GM19043 (cell line): ENCODE data around the gene KAZN.

Experiments
- ATAC-seq: cut with Tn5 transposase; IDR thresholded peaks from one replicate; pipeline ENCODE4 v1.9.1; 2021; ENCODE audit warnings: low read depth; ENCODE audit not compliant: unreplicated experiment

The KAZN gene

DNA sequence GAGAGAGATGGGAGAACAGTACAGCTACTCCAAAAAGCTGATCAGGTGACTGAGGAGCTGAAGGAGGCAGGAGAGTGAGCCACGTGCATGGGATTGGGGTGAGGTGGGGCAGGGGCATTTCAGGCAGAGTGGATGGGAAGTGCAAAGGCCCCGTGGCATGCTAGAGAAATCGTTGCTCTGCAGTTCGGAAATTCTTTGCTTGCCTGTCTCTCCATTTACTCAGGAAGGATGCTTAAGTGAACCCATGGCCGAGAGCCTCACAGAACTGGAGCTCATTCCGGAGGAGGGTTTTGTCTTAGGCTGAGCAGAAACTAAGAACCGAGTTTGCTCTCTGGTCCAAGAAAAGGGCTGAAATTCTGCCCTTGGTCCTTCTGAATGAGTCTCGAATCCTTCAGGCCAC, 415.3 kb downstream of the KAZN start:
- no peak for ATAC-seq

DNA sequence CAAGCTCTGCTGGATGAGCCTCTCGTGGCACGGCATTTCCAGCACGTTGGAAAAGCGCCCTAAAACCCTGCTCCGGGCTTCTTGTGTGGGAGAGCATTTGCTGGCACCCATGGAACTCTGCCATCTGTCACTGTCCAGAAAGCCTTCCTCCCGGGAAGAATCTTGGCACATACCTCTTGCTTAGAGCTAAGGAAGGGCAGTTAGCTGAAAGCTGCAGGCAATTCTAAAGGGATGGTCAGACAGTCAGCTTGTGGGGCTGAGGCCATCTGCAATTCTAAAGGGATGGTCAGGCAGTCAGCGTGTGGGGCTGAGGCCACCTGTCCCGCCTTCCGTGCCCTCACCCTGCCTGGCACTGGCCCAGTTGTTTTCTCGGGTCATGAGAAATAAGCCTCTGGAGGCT, 416.0 kb downstream of the KAZN start:
- no peak for ATAC-seq

DNA sequence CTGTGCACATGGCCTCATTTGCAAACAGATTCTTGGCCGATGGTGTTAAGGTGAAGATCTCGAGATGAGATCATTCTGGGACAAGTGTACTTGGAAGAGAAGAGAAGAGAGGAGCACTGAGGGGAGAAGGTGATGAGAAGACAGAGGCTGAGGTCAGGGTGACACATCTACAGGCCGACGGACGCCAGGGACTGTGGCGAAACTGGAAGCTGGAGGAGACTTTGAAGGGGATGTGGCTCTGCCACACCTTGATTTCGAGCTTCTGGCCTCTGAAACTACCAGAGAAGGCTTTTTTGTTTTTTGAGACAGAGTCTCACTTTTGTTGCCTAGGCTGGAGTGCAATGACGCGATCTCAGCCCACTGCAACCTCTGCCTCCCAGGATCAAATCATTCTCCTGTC, 417.5 kb downstream of the KAZN start:
- ATAC-seq = no peak

DNA sequence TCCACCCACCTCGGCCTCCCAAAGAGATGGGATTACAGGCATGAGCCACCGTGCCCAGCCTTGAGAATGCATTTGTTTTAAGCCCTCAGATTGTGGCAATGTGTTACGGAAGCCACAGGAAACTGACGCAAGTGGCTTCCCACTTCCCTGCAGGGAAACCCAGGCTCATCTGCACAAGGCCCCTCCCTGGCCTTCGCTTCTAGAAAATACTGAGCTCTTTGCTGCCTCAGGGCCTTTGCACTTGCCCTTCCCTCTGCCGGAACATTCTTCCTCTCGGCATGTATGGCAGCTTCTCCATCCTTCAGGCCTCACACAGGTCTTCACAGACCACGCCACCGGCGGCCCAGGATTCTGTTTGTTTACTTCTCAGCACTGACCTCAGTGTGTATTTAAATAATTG, 418.0 kb downstream of the KAZN start:
- ATAC-seq = no peak

- ATAC-seq = no peak
Measured at GRCh38 chr1:15017120-15017519, 418.6 kb downstream of the KAZN start.

- no peak for ATAC-seq
Measured at GRCh38 chr1:15018767-15019166, 420.3 kb downstream of the KAZN start.

DNA sequence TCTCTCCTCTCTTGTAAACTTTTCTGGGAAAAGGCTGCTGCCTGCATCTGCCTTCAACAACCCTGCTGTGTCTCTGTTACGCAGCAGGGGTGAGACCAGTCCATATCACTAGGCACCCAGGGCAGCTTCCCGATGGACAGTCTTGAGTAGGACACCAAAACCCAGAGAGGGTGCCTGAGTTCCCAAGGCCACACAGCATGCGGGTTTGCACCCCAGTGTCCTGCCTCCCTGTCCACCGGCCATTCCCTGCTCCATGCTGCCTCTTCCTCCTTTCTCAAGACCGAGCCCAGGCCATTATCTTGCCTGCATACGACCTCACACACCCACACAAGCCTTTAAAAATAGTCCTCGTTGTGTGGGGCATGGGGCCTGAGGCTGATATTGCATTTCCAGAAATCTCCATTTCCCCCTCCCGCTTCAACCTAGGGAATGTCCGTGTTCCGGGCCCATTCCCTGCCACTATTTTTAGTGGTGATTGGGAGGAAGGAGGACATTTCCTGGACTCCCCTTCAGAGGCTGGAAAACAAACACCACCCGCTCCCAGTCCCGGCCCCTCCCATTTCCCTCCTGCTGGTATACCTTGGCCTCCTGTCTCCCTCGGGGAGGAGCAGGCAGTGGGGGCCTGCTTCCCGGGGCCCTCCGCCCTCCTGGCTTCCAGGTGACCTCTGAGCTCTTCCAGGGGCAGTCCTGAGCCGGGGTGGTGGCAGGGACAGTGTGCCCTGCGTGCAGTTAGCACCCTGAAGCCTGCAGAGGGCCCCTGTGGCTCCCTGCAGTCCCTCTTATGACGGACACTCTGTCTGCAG, 422.7 kb downstream of the KAZN start:
- ATAC-seq = no peak

DNA sequence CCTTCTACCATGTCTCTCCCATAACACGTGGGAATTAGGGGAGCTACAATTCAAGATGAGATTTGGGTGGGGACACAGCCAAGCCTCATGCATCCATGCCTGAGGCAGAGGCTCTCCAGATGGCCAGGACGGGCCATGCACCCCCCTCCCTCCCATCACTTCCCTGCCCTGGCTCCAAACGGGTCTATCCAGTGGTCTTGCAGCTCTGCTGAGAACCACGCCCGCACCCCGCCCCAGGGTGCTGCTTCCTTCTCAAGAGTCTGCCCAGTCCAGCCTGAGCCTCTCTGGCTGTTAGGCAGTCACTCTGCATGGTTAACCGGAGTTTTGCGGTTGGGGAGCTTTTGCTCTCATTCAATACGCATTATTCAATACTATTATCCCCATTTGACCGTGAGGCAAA, 423.6 kb downstream of the KAZN start:
- ATAC-seq = no peak

- no peak for ATAC-seq
Measured at GRCh38 chr1:15023205-15023604, 424.7 kb downstream of the KAZN start.

- ATAC-seq = no peak
Measured at GRCh38 chr1:15023976-15024375, 425.5 kb downstream of the KAZN start.

DNA sequence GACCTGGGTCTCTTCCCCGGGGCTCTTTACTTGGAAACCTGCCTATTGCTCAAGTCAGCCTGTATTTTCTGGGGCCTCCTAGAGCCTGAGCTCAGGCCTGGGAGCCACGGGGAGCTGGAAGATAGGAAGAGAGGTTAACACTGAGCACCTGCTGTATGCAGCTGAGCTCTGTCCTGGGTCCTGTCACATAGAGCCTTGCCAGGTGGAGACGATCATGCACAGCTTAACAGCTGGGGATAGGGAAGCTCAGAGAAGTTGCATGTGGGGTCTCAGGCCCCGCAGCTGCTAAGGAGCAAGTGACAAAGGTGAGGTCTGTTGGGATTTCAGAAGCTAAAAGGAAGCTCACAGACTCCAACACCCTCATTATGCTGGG, 427.6 kb downstream of the KAZN start:
- ATAC-seq = no peak

DNA sequence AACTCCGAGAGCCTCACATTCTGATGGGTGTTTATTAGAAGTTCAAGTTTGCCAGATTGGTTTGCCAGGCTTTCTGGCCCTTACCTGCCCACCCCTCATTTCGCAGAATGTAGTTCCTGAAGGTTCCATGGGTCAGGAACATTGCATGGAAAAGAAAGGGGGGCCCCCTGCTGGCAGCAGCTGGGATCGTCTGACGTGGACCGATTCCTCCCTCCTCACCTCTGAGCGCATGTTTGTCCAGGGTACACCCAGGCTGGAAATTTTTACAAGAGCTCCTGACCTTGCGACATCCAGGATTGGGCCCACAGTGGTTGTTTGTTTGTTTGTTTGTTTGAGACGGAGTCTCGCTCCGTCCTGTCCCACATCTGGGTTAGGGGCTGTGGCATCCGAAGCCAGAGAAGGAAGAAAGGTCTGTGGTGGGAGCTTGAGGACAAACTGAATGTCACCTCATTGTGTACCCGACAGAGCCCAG, 429.1 kb downstream of the KAZN start:
- no peak for ATAC-seq

- ATAC-seq = no peak
Measured at GRCh38 chr1:15028102-15028501, 429.6 kb downstream of the KAZN start.

DNA sequence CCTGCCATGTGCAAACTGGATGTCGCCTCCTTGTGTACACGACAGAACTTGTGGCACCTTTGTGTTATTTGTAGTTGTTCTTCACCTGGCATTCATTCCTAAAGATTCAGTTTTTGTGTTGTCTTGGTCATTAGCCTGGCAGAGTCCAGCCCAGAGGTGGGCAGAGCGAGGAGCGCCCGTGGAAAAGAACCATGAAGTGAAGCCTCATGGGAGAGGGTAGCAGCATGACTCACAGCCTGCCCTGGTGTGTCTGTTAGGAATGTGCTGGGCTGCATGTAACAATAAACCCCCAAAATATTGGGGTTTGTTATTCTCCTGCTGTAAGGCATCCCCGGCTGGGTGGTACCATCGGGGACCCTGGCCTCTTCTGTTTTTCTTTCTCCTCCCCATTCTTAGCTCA, 430.1 kb downstream of the KAZN start:
- ATAC-seq = no peak

GRCh38 chr1:15029036-15029435, 430.6 kb downstream of the KAZN start:
- ATAC-seq = no peak

DNA sequence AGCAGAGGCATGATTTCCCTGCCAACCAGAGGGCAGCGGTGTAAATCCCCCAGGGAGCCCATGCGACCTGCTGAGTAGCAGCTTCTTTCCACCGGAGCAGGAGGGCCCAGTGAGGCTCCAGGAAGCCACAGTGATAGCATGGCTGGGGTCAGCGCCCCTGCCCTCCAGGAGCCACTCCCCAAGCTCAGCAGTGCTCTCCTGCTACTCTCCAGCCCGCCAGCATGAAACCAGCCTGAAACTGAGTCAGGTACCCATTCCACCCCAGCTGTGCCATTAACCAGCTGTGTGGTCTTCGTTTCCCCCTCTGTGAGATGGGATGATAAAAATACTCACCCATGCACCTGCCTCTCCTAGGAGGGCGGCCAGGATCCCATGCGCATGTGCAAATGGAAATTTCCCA, 431.3 kb downstream of the KAZN start:
- ATAC-seq = no peak

- ATAC-seq = no peak
Measured at GRCh38 chr1:15031251-15031933, 432.9 kb downstream of the KAZN start.

DNA sequence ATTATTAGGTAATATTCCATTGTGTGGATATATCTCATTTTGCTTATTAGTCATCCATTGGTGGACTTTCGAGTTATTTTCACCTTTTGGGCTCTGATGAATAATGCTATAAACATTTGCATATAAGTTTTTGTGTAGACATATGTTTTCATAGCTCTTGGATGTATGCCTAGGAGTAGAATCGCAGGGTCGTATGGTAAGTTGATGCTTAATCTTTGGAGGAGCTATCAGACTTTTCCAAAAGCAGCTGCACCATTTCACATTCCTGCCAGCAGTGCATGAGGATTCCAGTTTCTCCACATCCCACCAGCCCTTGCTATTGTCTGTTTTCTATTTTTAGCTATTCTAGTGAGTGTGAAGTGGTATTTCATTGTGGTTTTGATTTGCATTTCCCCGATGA, 434.8 kb downstream of the KAZN start:
- no peak for ATAC-seq

GRCh38 chr1:15034656-15035055, 436.2 kb downstream of the KAZN start:
- ATAC-seq = no peak

DNA sequence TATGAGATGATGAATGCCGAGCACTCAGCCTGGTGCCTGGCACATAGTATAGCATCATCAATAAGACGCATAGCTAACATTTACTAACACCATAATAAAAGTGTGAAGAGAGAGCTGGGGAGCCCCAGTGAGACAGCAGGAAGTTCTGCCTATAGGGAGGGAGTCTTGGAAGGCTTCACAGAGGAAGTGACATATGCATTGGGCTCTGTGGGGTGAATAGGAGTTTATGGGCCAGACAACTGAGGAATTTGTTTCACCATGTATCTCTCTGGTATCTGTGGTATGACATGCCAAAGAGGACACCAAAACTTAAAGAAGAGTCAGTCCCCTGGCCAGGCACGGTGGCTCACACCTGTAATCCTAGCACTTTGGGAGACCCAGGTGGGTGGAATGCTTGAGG, 436.8 kb downstream of the KAZN start:
- ATAC-seq = no peak

- ATAC-seq = no peak
Measured at GRCh38 chr1:15036101-15036500, 437.6 kb downstream of the KAZN start.
